HEK293T (cell line): ENCODE results near the gene SARS2.

ENCODE experiments used
- CTCF ChIA-PET: fragments of 350-600 bp; formaldehyde crosslinking; extraction: SDS; loops from one replicate; lab custom pipeline; 2021; ENCODE audit warnings: antibody characterized with exemption, inconsistent platforms; lab: Yijun Ruan, JAX
- POLR2A ChIA-PET: fragments of 350-600 bp; formaldehyde crosslinking; extraction: SDS; loops from one replicate; lab custom pipeline; 2020; ENCODE audit warnings: antibody characterized with exemption, inconsistent platforms; lab: Yijun Ruan, JAX
- DNase-seq: peaks from one replicate; pipeline ENCODE4 v3.0.0; 2012; ENCODE audit warnings: mixed read lengths; ENCODE audit errors: extremely low spot score
- ARNT ChIP-seq: fragments of 450-650 bp; IDR thresholded peaks from 2 replicates; pipeline ENCODE4 v1.6.1; 2017; ENCODE audit warnings: mild to moderate bottlenecking
- BHLHE40 ChIP-seq: fragments of 450-650 bp; IDR thresholded peaks from 2 replicates; pipeline ENCODE4 v1.6.1; 2016; ENCODE audit warnings: mild to moderate bottlenecking, moderate library complexity, borderline replicate concordance
- CTBP1 ChIP-seq: fragments of 450-650 bp; IDR thresholded peaks from 2 replicates; pipeline ENCODE4 v1.6.1; 2016; ENCODE audit warnings: borderline replicate concordance
- ELF4 ChIP-seq: fragments of 450-650 bp; IDR thresholded peaks from 2 replicates; pipeline ENCODE4 v1.6.1; 2017; ENCODE audit warnings: antibody characterized with exemption
- FOXA1 ChIP-seq: fragments of 450-650 bp; IDR thresholded peaks from 2 replicates; pipeline ENCODE4 v1.6.1; 2016; ENCODE audit warnings: mild to moderate bottlenecking
- FOXK2 ChIP-seq: fragments of 450-650 bp; IDR thresholded peaks from 2 replicates; pipeline ENCODE4 v1.6.1; 2016; ENCODE audit warnings: mild to moderate bottlenecking
- FOXM1 ChIP-seq: fragments of 450-650 bp; IDR thresholded peaks from 2 replicates; pipeline ENCODE4 v1.6.1; 2017; ENCODE audit warnings: mild to moderate bottlenecking, borderline replicate concordance
- HDGF ChIP-seq: fragments of 450-650 bp; IDR thresholded peaks from 2 replicates; pipeline ENCODE4 v1.6.1; 2017; ENCODE audit warnings: antibody characterized with exemption, borderline replicate concordance
- L3MBTL2 ChIP-seq: fragments of 450-650 bp; conservative IDR thresholded peaks from 2 replicates; pipeline ENCODE4 v1.6.1; 2016; ENCODE audit warnings: mild to moderate bottlenecking
- LEF1 ChIP-seq: fragments of 450-650 bp; IDR thresholded peaks from 2 replicates; pipeline ENCODE4 v1.6.1; 2017; ENCODE audit warnings: mild to moderate bottlenecking, borderline replicate concordance
- NFRKB ChIP-seq: fragments of 450-650 bp; IDR thresholded peaks from 2 replicates; pipeline ENCODE4 v1.6.1; 2016; ENCODE audit warnings: mild to moderate bottlenecking, moderate library complexity
- SP1 ChIP-seq: fragments of 450-650 bp; IDR thresholded peaks from 2 replicates; pipeline ENCODE4 v1.6.1; 2017
- SUZ12 ChIP-seq: fragments of 450-650 bp; IDR thresholded peaks from 2 replicates; pipeline ENCODE4 v1.6.1; 2016; ENCODE audit warnings: mild to moderate bottlenecking
- TARDBP ChIP-seq: fragments of 450-650 bp; IDR thresholded peaks from 2 replicates; pipeline ENCODE4 v1.6.1; 2016
- ZNF384 ChIP-seq: fragments of 450-650 bp; IDR thresholded peaks from 2 replicates; pipeline ENCODE4 v1.6.1; 2016
- TF ChIP-seq, protein P1 (sequence below): fragments of 450-650 bp; IDR thresholded peaks from 2 replicates; pipeline ENCODE4 v1.6.1; 2016

The SARS2 gene

DNA sequence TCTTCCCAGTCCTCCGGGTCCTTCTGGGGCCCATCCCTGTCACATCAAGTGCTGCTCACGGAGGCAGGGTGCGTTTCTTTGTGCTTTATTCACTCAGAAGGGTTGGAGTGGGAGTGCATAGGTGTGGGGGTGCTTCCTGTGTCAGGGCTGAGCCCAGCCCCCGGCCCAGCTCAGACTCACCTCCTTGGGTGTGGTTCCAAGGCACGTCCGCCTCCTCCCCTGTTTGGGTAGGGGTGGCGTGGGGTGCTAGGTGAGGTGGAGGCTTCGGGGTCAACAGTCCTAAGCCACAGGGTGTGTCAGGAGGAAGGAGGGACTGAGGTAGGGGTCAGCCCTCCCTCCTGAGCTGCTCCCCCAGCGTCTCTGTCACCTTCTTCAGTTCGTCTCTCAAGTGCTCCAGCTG is 21.7 kb downstream of the SARS2 start:
- POLR2A ChIA-PET = no interaction called here
- CTCF ChIA-PET = no interaction called here
- DNase-seq = no peak
- no peak for TF ChIP-seq FOXM1
- TF ChIP-seq BHLHE40 = no peak
- TF ChIP-seq SP1 = no peak
- TF ChIP-seq L3MBTL2 = no peak
- TF ChIP-seq LEF1 = no peak
- TF ChIP-seq ELF4 = no peak
- TF ChIP-seq ARNT = no peak
- TF ChIP-seq SUZ12 = no peak
- no peak for TF ChIP-seq NFRKB
- no peak for TF ChIP-seq HDGF
- no peak for TF ChIP-seq FOXK2
- TF ChIP-seq TARDBP = no peak
- no peak for TF ChIP-seq ZNF384
- TF ChIP-seq, protein P1, sequence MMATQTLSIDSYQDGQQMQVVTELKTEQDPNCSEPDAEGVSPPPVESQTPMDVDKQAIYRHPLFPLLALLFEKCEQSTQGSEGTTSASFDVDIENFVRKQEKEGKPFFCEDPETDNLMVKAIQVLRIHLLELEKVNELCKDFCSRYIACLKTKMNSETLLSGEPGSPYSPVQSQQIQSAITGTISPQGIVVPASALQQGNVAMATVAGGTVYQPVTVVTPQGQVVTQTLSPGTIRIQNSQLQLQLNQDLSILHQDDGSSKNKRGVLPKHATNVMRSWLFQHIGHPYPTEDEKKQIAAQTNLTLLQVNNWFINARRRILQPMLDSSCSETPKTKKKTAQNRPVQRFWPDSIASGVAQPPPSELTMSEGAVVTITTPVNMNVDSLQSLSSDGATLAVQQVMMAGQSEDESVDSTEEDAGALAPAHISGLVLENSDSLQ = no peak
- TF ChIP-seq FOXA1 = no peak
- TF ChIP-seq CTBP1 = no peak

- TF ChIP-seq HDGF (no peak), FOXM1 (no peak), BHLHE40 (no peak), CTBP1 (no peak), TARDBP (no peak)
- TF ChIP-seq, protein P1 = no peak
- ChIA-PET POLR2A (no interaction called here), CTCF (no interaction called here)
- no peak for DNase-seq
These were observed 22.9 kb downstream of the SARS2 start for GRCh38 chr19:38907670-38908069.

DNA sequence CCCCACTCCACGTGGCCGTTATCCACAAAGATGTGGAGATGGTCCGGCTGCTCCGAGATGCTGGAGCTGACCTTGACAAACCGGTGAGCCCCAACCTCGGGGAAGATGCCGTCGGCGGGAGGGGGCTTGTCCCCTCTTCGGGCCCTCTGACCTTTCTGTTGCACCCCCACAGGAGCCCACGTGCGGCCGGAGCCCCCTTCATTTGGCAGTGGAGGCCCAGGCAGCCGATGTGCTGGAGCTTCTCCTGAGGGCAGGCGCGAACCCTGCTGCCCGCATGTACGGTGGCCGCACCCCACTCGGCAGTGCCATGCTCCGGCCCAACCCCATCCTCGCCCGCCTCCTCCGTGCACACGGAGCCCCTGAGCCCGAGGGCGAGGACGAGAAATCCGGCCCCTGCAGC is 23.3 kb downstream of the SARS2 start:
- TF ChIP-seq ELF4 = no peak
- TF ChIP-seq SP1 = no peak
- no peak for TF ChIP-seq L3MBTL2
- TF ChIP-seq NFRKB = no peak
- TF ChIP-seq FOXA1 = no peak
- TF ChIP-seq LEF1 = no peak
- no peak for TF ChIP-seq HDGF
- TF ChIP-seq ARNT = no peak
- no peak for TF ChIP-seq ZNF384
- no peak for TF ChIP-seq SUZ12
- no peak for TF ChIP-seq CTBP1
- TF ChIP-seq TARDBP = no peak
- no peak for TF ChIP-seq BHLHE40
- TF ChIP-seq FOXK2 = no peak
- TF ChIP-seq, protein P1 = no peak
- TF ChIP-seq FOXM1 = no peak
- CTCF ChIA-PET = no interaction called here
- POLR2A ChIA-PET = no interaction called here
- DNase-seq = no peak

DNA sequence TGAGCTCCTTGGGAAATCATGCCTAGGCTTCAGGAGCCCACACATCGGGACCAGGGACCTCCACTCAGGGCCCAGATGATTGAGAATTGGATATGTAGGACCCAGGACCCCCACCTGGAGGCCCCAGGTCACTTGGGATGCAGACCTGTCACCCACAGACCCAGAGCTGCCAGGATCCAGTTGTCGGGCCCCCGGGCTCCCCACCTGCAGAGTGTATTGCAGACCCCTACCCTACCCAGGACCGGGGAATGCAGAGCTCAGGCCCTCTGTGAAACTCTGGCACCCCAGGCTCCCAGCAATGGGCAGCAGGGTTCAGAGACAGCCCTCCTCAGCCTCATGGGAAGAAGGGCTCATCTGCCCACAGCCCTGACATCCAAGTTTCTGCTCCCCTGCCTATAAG is 24.9 kb downstream of the SARS2 start:
- TF ChIP-seq FOXA1 = no peak
- ChIA-PET CTCF (no interaction called here), POLR2A (interaction anchor here (1.5 kb wide), 1 partner anchor 56 kb away, joined by 3 read pairs; no protein-coding TSS in a partner anchor)
- DNase-seq = no peak

DNA sequence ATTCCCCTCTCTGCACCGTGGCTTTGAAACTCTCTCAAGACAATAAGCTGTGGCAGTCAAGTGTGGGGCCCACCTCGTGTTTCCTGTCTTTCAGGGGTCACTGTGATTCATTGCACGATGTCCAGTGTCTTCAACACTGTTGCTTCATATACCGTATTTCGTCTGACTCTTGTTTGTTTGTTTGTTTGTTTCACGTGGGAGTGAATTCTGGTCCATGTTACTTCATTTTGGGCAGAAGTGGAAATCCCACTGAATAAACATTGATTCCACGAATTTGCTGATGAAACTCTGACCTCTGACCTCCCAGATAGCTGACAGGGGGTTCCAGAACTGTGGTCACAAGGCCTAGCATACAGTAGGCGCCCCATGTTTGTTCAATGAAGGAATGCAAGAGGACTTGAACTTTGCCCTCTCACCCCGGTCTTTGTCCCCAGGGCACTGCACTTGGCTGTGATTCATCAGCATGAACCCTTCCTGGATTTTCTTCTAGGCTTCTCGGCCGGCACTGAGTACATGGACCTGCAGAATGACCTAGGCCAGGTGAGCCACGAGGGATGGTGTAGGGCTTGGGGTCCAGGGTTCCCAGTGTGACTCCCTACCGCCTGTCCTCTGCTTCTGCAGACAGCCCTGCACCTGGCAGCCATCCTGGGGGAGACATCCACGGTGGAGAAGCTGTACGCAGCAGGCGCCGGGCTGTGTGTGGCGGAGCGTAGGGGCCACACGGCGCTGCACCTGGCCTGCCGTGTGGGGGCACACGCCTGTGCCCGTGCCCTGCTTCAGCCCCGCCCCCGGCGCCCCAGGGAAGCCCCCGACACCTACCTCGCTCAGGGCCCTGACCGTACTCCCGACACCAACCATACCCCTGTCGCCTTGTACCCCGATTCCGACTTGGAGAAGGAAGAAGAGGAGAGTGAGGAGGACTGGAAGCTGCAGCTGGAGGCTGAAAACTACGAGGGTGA is 25.7 kb downstream of the SARS2 start:
- ChIA-PET POLR2A (interaction anchor here (1.5 kb wide), 1 partner anchor 56 kb away, joined by 3 read pairs; no protein-coding TSS in a partner anchor), CTCF (no interaction called here)
- no peak for TF ChIP-seq BHLHE40
- TF ChIP-seq FOXK2 = no peak
- no peak for TF ChIP-seq CTBP1
- TF ChIP-seq TARDBP = no peak
- TF ChIP-seq NFRKB = no peak
- TF ChIP-seq L3MBTL2 = no peak
- no peak for TF ChIP-seq ARNT
- TF ChIP-seq ELF4 = no peak
- no peak for TF ChIP-seq FOXA1
- TF ChIP-seq SUZ12 = no peak
- TF ChIP-seq SP1 = no peak
- DNase-seq = no peak

- POLR2A ChIA-PET = no interaction called here
- TF ChIP-seq BHLHE40 (no peak), SP1 (no peak), ZNF384 (no peak), FOXA1 (no peak)
- TF ChIP-seq, protein P1 = no peak
These were observed 28.9 kb downstream of the SARS2 start for GRCh38 chr19:38901683-38902082.

More at GRCh38 chr19:38901683-38902082, 28.9 kb downstream of the SARS2 start:
- DNase-seq = no peak
- CTCF ChIA-PET = no interaction called here
